ENCODE data around the gene RPS6KB2. TPM values are rescaled to one million over a fixed set of nuclear protein-coding genes. Genes with fewer than 3 reads are reported as not detected.

Gene RPS6KB2
- total RNA-seq, 1 donor from 2014 or later = 33.0 TPM

- no peak for DNase-seq (ENCODE audit: low spot score)
Observed at GRCh38 chr11:67429038-67429668, 859 bp downstream of the RPS6KB2 start.

- DNase-seq (ENCODE audit: low spot score) = no peak
Observed at GRCh38 chr11:67429722-67430121, 1.4 kb downstream of the RPS6KB2 start.

- DNase-seq (ENCODE audit: low spot score) = no peak
Observed at GRCh38 chr11:67431346-67432249, 3.3 kb downstream of the RPS6KB2 start.

GRCh38 chr11:67432655-67433349, 4.5 kb downstream of the RPS6KB2 start:
- no peak for DNase-seq (ENCODE audit: low spot score)

GRCh38 chr11:67433536-67434394, 5.5 kb downstream of the RPS6KB2 start:
- DNase-seq (ENCODE audit: low spot score) = no peak

GRCh38 chr11:67434395-67434881, 6.1 kb downstream of the RPS6KB2 start:
- no peak for DNase-seq (ENCODE audit: low spot score)

- no peak for DNase-seq (ENCODE audit: low spot score)
Observed at GRCh38 chr11:67435031-67435726, 6.9 kb downstream of the RPS6KB2 start.

GRCh38 chr11:67435727-67436458, 7.6 kb downstream of the RPS6KB2 start:
- no peak for DNase-seq (ENCODE audit: low spot score)

- DNase-seq (ENCODE audit: low spot score) = no peak
Observed at GRCh38 chr11:67436459-67437081, 8.3 kb downstream of the RPS6KB2 start.

- no peak for DNase-seq (ENCODE audit: low spot score)
Observed at GRCh38 chr11:67437082-67437808, 9.0 kb downstream of the RPS6KB2 start, which contains the start of gene PTPRCAP. PTPRCAP (minus strand) TSS chr11:67437682; CDS start chr11:67437619, 63 bp downstream.

- no peak for DNase-seq (ENCODE audit: low spot score)
Observed at GRCh38 chr11:67437809-67438157, 9.5 kb downstream of the RPS6KB2 start.

GRCh38 chr11:67438158-67438902, 10.0 kb downstream of the RPS6KB2 start:
- DNase-seq (ENCODE audit: low spot score) = no peak

GRCh38 chr11:67439321-67440228, 11.3 kb downstream of the RPS6KB2 start:
- DNase-seq (ENCODE audit: low spot score) = no peak

GRCh38 chr11:67440229-67441097, 12.2 kb downstream of the RPS6KB2 start:
- no peak for DNase-seq (ENCODE audit: low spot score)

- no peak for DNase-seq (ENCODE audit: low spot score)
Observed at GRCh38 chr11:67441098-67441563, 12.8 kb downstream of the RPS6KB2 start.

Data from umbilical cord (tissue), 2 donors.